HG03108 (cell line): Measurements from ENCODE around the gene CDK3.

Experiments
- ATAC-seq: cut with Tn5 transposase; IDR thresholded peaks from one replicate; pipeline ENCODE4 v1.9.1; 2021; ENCODE audit warnings: moderate library complexity; ENCODE audit not compliant: unreplicated experiment

CDK3 gene

DNA sequence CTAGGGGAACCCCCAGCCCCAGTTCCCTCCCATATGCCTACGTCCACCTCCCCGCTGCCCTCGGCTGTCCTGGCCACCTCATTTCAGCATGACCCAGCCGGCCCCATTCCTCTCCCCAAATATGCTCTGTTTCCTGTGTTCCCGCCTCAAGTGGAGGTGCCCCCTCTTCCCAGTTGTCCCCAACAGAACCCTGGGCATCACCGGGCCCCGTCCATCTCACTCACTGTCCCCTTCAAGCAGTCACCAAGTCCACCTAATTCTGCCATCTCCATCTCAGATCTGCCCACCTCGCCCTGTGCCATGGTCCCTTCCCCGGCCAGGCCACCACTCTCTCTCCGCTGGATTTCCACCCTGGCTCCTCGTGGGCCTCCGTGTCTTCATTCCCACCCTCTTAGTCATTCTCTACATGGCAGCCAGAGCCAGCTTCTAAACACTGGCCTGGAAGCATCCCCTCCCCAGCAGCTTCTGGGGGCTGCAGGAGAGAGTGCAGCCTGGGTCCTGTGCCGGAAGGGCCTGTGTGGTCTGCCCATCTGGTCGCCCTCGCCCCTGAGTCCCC lies 12.8 kb downstream of the CDK3 start:
- no peak for ATAC-seq

DNA sequence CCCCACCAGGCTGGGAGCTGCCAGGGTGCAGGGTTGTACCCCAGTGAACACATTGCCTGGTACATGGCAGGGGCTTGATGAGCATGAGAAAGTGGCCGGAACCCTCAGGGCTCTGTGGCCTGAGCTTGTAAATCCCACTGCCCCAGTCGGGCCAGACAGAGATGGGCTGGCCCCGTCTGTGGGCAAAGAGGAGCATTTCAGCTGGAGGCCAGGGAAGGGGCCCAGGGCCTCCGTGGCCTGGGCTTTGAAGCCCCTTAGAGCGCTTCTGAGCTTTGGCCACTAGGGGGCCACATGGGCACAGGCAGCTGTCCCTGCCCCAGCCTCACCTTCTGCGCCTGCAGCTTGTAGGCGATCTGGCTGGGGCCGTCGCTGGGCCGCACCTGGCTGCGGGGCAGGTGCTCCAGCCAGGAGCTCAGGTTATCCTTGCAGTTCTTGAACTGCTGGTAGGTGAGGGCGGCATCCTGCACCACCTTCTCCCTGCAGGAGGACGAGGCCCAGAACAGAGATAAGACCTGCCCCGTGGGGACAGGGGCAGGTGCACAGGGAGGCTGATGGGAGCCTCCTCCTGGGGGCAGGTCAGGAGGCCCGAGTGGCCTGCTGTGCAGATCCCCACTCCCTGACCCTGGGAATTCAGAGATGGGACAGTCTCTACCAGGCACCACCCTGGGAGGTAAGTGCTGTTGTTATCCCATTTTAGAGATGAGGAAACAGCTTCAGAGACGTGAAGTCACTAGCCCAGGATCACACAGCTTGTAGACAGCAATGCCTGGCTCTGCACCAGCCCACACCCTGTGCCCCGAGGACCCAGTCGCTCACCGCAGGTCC lies 13.7 kb downstream of the CDK3 start:
- ATAC-seq, result peak; percentile 58

DNA sequence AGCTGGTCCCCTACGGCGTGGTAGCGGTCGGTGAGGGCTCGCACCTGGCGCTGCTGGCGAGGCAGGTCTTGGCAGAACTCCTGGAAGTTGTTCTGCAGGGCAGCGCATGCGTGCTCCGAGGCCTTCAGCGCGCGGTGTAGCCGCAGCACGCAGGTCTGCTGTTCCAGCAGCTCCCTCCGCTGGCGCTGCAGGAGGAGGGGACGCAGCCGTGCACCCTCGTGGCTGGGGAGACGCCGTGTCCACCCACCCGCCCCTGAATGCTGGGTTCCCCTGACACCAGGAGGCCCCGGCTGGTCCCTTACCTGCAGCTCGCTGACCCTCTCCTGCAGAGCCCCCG lies 14.2 kb downstream of the CDK3 start:
- ATAC-seq, result no peak

DNA sequence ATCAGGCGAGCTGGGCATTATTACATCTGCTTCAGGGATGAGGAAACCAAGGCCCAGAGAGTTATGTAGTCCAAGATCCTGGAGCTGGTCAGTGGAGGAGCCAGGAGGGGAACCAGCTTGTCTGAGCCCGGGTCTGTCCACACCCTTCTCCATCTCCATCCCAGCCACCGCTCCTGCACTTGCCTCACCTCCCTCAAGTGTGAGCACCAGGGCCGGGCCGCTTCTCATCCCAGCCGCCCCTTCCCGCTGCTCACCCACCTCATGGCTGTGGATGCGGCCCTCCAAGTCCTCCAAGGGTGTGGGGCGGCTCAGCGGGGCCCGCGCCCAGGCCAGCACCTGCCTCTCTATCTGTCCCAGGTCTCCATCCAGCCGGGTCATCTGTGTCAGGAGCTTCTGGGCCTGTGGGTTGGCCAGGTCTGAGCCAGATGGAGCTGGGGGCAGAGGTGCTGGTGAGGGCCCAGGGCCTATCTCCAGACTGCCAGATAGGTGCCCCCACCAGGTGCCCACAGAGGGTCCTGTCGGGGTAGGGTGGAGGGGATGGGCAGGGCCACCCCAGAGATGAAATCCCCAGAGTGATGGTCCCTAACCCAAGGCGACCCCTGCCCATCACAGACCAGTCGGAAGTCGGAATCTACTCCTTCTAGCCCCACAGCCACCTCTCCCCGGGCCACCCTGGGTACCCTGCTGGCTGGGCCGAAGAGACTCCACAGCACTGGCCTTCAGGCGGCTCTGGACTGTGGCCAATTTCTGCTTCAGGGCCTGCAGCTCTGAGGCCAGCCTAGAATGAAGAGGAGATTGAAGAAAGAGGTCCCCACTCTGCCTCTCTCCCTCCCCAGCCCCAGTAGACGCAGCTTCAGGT lies 17.1 kb downstream of the CDK3 start:
- ATAC-seq, result no peak

DNA sequence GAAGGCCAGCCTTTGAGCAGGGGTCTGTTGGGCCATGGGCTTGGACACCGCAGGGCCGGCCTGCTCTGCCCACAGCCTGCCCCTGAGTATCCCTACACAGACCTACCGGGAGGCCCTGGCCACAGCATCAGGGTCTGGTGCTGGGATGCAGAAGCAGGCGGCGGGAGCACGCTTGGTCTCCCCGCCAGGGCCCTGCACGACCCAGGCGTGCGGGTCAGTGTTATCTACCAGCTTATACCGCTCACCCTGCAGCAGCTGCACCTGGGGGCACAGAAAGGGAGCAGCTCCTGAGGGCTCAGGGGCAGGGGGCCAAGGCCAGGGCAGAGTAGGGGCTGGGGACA lies 17.7 kb downstream of the CDK3 start:
- ATAC-seq, result no peak

DNA sequence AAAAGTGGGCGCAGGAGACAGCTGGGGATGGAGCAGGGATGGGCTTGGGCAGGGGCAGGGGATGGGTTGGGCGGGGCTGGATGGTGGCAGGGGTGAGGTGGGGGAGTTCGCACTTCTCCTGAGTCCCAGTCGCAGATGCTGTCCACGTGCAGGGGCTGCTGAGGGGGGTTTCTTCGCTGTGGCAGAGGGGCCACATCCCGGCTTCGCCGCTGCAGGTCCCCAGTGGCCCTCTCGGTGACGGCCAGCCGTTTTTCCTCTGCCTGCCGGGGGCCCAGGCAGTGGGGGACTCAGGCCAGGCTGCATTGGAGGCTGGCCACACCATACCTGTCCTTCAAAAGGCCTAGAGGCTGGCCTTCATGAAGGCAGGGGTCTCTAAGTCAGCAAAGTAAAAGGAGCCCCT lies 18.1 kb downstream of the CDK3 start:
- ATAC-seq, result no peak

DNA sequence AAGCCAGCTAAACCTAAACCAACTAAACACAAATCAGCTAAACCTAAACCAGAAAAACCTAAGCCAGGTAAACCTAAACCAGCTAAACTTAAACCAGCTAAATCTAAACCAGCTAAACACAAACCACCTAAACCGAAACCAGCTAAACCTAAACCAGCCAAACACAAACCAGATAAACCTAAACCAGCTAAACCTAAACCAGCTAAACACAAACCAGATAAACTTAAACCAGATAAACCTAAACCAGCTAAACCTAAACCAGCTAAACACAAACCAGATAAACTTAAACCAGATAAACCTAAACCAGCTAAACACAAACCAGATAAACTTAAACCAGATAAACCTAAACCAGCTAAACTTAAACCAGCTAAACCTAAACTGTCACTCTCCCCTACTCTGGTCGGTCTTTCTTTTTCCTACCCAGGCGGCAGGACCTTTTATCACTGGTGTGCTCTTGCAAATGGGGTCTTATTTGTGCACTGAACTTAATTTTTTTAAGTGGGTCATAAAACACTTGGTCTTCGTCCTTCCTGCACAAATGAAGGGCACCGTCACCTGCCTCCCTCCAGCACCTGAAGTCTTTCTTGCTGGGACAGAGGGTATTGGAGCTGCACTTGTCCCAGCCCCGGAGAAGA lies 19.3 kb downstream of the CDK3 start:
- ATAC-seq, result no peak

DNA sequence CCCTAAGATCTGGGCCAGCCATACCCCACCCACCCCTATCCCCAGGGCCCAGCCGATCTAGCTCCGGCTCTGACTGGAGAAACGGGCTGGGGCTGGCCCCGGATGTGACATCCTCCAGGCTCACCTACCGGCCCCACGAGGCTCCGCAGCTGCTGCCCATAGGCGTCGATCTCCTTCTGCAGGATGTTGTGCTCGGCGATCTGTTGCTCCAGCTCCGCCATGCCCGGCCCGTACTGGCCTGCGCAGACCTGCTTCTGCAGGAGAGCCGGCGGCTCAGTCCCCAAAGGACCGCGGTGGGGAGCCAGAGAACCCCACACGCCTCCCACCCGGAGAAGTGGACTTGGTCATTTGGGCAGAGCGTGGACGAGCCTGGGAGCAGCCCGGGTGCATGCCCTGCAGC lies 21.6 kb downstream of the CDK3 start:
- ATAC-seq, result no peak

DNA sequence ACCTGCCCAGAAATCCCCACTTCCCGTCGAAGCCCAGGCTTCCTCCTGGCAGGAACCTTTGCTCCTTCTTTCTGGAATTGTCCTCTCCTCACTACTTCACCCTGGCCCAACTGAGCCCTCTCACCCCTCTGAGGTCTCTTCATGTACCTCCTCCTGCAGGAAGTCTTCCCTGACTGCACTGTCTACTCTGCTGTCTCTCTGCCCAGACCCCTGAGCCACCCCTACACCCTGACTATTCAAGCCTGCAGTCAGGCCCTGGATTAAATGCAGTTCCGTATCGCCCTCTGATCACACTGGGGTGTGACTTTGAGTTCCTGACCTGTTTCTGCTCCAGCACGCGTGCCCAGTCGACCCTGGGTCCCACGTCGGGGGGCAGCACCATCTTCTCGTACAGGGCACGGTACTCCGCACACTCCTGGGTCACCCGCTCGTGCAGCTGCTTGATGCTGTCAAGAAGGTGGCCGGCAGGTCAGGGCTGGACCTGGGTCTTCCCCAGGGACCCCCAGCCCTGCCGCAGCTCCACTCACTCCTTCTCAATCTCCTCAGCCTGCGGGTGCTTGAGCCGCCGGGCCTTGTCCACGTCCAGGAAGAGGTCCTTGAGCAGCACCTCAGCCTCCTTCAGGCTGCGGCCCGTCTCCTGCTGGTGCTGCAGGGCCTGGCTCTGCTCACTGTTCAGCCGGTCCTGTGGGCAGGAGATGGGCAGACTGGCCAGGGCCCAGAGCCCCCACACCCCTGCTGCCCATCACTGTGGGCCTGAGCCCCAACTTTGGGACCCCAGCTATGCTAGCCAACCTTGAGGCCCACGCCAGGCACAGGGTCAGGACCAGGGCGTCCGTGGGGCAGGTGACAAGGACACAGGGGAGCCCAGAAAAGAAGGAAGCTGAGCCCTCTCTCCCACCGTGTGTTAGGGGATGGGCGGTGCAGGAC lies 22.6 kb downstream of the CDK3 start:
- no peak for ATAC-seq

DNA sequence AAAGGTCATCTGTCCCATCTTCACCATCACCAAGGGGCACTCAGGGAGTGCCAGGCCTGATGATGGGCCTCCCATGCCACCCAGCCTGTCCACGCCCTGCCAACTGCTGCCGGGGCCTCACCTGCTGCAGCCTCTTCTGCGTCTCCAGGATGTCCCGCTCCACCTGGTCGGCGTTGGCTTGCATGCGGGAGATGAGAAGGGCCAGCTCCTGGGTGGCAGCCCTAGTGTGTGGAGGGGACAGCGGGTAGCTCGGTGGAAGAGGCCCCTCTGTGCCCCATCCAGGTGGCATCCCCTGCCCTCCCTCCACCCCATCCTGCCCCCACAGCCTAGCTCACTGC lies 23.2 kb downstream of the CDK3 start:
- ATAC-seq, result no peak

DNA sequence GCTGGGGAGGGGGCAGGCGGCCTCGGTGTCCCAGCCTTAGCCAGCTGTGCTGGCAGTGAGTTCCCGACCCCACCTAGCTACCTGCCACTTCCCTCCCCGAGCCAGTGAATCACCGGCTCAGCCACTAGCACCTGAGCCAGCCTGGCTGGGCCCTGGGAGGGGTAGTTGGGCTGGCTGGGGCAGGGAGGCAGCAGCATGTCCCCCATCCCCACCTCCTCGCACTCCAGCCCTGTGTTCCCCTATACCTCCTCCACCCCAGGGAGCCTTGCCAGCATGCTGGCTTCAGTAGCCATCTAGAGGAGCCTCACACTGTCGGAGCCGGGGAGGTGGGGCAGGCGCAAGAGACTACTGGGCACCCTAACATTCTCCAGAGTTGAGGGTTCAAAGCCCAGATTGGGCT lies 23.7 kb downstream of the CDK3 start:
- ATAC-seq, result no peak

DNA sequence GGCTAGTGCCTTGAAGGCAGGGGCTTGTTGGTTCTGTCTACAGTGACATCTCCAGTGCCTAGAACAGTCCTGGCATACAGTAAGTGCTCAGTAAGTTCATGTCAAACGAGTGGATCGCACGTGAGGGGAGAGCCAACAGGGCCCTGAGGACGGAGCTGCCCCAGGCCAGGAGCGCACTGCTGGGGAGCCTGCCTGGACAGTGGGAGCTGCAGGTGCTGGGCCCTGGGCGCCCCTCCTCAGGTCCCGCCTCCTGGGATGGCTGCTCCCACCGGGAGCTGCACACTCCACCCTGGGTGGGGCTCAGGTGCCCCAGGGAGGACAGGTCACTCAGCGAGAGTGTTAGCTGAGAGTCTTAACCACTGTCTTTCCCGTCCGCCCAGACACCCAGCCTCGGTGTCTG lies 24.6 kb downstream of the CDK3 start:
- ATAC-seq, result no peak

DNA sequence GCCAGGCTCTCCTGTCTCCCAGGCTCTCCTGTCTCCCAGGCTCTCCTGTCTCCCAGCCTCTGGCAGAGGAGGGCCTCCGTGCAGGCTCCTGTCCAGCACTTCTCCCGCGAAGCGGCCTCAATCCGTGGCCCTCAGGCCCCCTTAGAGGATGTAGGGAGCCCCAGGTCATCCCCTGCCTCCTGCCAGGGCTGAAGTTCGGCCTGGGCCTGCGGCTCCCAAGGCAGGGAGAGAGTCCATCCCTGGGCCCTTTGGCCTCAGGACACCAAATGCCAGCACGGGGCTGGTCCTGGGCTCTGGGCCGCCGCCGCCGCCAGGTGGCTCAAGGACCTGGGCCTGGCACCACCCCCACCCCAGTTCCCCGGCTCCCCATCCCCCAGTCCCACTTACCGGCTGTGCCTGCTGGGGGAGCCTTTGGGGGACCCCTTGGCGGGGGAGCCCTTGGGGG lies 26.1 kb downstream of the CDK3 start:
- ATAC-seq, result no peak

DNA sequence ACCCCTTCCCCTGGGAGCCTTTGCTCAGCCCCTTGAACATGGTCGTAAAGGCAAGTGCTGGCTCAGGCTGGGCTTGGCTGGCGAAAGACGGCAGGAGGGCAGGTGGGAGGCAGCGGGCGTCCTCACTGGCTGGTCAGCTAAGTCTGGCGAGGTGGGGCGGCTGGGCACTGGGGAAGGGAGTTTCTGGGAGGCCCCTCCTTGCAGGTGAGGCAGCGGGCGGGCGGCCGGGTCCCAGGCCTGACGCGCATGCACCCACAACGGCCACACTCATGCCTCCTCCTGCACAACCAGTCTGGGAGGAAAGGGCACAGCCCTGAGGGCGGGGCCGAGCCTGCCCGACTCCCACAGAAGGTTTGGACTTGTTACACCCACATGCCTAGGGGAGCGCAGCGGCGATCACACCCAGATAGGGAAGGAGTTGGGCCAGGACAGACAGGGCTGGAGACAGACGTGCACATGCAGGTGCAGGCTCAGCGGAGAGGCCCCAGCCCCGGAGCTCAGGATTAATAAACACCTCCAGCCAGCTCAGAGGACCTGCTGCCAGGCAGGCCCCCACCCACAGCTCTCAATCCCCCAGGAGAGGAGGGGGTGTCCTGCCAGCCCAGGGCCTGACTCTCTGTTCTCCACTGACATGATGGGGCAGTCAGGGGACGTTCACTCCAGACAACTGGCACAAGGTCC lies 26.6 kb downstream of the CDK3 start, which contains the start of gene EVPL:
EVPL (minus strand) TSS at position 148 of the 681 bp plus-strand sequence; CDS start at position 40, 108 bp downstream.
- no peak for ATAC-seq

DNA sequence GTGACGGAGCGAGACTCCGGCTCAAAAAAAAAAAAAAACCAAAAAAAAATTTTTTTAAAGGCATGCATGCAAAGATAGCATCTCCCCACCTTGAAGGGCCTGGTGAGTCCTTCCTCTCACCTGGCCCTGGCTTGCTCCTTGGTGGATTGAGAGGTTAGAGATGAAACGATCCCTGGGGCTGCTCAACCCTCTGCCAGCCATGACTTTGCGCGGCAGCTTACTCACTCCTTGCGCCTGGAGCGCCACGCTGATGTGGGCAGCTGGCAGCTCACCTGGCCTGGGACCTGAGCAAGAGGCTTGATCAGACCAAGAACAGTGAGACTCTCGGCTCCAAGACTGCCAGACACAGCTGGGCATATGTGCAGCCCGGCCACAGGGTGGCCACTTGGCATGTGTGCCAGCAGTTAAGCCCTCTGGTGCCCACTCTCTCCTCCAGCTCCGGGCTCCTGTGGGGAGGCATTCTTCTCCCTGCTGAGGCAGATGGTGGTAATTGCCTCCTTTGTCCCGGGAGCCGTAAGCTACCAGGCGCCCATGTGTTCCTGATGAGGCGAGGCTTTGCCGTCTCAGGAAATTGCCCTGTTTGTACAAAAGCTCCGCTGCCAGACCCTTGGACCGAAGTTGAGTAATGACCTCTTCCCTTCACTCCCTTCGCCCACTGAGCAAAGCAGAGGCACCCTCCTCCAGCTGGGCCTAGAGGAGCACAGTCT lies 31.6 kb downstream of the CDK3 start:
- no peak for ATAC-seq

DNA sequence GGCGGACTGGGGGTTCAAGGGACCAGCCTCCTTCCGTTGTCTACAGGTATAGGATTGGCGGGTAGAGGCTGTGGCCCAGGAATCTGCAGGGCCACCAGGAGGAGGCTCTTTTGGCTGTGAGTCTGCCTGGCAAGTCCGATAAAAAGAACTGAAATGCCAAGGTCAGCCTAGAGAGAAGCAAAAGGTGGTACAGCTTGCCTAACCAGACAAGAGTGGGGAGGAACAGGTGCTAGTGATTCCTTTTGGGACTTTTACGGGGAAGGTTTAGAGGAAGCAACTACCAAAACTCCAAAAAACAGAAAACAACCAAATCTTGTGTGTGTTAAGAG lies 32.1 kb downstream of the CDK3 start:
- ATAC-seq, result no peak

DNA sequence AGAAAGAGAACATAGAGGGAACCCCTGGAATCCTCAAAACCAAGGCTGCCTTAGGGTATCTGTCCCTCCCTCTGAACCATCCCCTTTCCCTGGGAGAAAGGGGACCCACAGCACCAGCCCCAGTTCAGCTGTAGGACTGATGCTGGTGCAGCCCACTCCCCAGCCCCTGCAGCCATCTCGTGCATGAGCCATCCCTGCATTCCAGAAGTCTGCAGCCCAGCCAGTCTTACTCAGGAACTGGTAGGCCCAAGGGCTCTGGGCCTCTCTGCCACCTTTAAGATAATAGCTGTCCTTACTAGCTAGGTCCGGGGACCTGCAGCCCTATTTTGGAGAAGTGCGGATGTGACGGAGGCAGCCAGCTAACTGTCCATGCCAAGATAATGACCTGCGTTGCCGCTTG lies 32.5 kb downstream of the CDK3 start:
- no peak for ATAC-seq

DNA sequence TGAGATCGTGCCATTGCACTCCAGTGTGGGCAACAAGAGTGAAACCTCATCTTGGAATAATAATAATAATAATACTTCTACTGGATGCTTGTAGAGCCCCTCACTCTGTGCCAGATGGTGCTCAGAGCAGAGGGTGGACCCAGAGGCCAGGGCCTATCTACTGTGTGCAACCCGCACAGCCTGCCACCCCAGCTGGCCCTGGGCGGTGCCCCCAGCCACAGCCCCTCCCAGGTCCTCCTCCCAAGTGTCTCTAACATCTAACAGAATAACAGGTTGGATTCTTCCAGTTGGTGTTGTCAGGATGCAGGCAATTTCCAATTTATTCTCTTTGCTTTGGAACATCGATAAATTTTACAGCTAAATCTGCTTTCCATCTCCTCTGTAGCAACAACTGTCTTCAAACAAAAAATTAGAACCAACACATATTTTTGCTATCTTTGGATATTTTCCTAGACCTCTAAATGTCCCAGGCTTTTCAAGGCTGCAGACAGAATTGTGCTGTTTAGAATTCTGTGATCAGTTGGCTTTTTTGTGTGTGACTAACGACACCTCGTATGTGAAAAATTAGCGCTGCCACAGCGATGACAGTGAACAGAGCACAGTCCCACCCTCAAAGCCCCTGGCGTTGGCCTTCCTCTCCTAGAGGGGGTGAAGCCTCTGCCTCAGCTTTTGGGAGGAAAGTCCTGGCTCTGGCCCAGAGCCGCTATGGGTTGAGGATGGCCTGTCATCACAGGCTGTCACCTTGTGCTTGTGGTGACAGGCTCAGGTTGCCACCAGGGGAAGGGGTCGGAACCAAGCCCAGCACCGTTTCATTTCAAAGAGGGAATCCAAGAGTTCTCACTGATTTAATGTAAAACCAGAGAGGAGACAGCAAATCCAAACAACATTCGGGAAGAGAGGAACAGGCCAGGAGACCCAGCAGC lies 34.0 kb downstream of the CDK3 start:
- no peak for ATAC-seq
